Pulmonary artery endothelial cell (primary cell): Measurements from ENCODE around the gene CYP2C9. TPM values are rescaled to one million over a fixed set of nuclear protein-coding genes. Genes with fewer than 3 reads are reported as not detected.

ENCODE experiments used
- DNase-seq: peaks from one replicate; pipeline ENCODE4 v3.0.0-alpha.2; 2011; ENCODE audit warnings: low read depth, low spot score
- total RNA-seq: library from RNA; depleted of rRNA; stranded (reverse); fragments of >200 nt; gene quantifications from 2 replicates; pipeline ENCODE4 v1.2.3, GENCODE V29; 2014

The CYP2C9 gene
- total RNA-seq, 1 donor from 2014 or later: not detected

DNA sequence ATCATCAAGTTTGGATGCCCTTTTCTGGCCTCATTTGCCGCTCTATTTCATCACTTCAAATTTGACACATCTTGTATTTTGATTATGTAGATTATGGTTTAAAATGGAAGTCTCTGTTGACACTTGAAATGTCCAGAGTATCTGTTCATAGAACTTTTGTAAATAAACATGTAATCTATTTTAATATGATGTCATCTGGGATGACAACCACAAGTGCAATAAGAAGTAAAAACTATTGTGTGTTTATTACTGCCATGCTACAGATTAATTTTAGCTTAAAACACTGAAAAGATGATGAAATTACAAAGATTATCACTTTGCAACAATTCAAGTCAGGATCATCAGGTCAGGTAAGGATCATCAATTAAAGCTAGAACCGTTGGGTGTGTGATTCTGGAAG lies 100.8 kb downstream of the CYP2C9 start:
- DNase-seq: no peak

Other genes starting within 250 kb of the CYP2C9 start
- 0.07 TPM in 1 of 2 replicates, not detected in the other for gene CYP2C19, start 176.0 kb upstream of the CYP2C9 start, total RNA-seq
- gene CYP2C8, start 130.8 kb downstream of the CYP2C9 start, total RNA-seq: not detected in 2 replicates